ENCODE data around the gene PRKCG. TPM values are rescaled to one million over a fixed set of nuclear protein-coding genes. Genes with fewer than 3 reads are reported as not detected.

The PRKCG gene
- total RNA-seq, 1 donor from 2014 or later: 19.1 TPM

DNA sequence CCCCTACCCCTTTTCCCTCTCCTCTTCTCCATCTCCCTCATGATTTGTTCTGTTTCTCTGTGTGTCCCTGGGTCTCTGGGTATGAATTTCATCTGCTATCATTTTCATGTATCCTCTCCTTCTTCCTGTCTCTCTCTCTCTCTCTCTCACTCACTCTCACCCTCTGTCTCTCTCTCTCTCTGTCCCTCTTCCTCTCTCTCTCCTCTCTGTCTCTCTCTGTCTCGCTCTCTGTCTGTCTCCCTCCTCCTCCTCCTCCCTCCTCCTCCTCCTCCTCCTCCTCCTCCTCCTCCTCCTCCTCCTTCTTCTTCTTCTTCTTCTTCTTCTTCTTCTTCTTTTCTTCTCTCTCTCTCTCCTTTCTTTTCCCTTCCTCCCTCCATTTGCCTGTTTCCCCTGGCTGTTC is 23.8 kb downstream of the PRKCG start:
- H3K27me3 Mint-ChIP-seq (ENCODE audit: low read depth): peaks cover 73% of the 10 kb centered on the region
- no peaks in the 10 kb centered on the region for H3K9me3 Mint-ChIP-seq
- H3K4me1 Mint-ChIP-seq: peaks cover 16% of the 10 kb centered on the region
- no peak for DNase-seq (ENCODE audit: low spot score in 2 of 2, unreplicated experiment in 2 of 2)
- H3K36me3 Mint-ChIP-seq: no peaks in the 10 kb centered on the region
- H3K27ac Mint-ChIP-seq: no peak overlapping the region
- TF ChIP-seq CTCF (IDR thresholded peaks at IDR 0.05; ENCODE audit: unreplicated experiment): no peak
- no peak overlapping the region for H3K4me3 Mint-ChIP-seq

- Mint-ChIP-seq H3K9me3 (no peaks in the 10 kb centered on the region), H3K4me1 (peaks cover 16% of the 10 kb centered on the region), H3K4me3 (no peak overlapping the region), H3K27me3 (ENCODE audit: low read depth) (peaks cover 78% of the 10 kb centered on the region), H3K36me3 (no peaks in the 10 kb centered on the region), H3K27ac (no peak overlapping the region)
- TF ChIP-seq CTCF (IDR thresholded peaks at IDR 0.05; ENCODE audit: unreplicated experiment): peak; percentile 92
- peak in 1 of 2 experiments; percentile 80 for DNase-seq (ENCODE audit: low spot score in 2 of 2, unreplicated experiment in 2 of 2)
These were observed 24.5 kb downstream of the PRKCG start for GRCh38 chr19:53906211-53907192.

- Mint-ChIP-seq H3K27ac (no peak overlapping the region), H3K4me3 (no peak overlapping the region), H3K27me3 (ENCODE audit: low read depth) (peaks cover 85% of the 10 kb centered on the region), H3K9me3 (no peaks in the 10 kb centered on the region), H3K4me1 (peaks cover 16% of the 10 kb centered on the region), H3K36me3 (no peaks in the 10 kb centered on the region)
- no peak for TF ChIP-seq CTCF (IDR thresholded peaks at IDR 0.05; ENCODE audit: unreplicated experiment)
- no peak for DNase-seq (ENCODE audit: low spot score in 2 of 2, unreplicated experiment in 2 of 2)
These were observed 25.2 kb downstream of the PRKCG start for GRCh38 chr19:53907193-53907581.

DNA sequence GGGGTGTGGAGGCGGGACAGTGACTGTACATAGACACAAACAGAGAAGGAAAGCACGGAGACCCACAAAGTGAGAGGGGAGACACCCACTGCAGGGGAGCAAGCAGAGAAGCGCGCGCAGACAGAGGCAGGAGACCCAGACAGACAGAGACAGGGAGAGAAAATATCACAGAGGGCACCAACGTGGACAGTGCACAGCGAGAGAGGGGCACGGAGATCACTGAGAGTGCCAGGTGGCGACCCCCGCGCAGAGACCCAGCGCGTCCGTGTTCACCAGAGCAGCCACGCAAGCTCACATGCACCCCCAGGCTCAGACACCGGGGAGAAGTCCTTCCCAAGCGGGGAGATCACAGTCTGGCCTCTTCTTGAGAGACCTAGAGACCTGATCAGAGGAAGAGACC is 25.7 kb downstream of the PRKCG start:
- peaks cover 16% of the 10 kb centered on the region for H3K4me1 Mint-ChIP-seq
- DNase-seq (ENCODE audit: low spot score in 2 of 2, unreplicated experiment in 2 of 2): no peak
- H3K4me3 Mint-ChIP-seq: peak overlapping the region; percentile 15
- no peak for TF ChIP-seq CTCF (IDR thresholded peaks at IDR 0.05; ENCODE audit: unreplicated experiment)
- H3K27me3 Mint-ChIP-seq (ENCODE audit: low read depth): peaks cover 90% of the 10 kb centered on the region
- H3K36me3 Mint-ChIP-seq: no peaks in the 10 kb centered on the region
- H3K9me3 Mint-ChIP-seq: no peaks in the 10 kb centered on the region
- no peak overlapping the region for H3K27ac Mint-ChIP-seq

DNA sequence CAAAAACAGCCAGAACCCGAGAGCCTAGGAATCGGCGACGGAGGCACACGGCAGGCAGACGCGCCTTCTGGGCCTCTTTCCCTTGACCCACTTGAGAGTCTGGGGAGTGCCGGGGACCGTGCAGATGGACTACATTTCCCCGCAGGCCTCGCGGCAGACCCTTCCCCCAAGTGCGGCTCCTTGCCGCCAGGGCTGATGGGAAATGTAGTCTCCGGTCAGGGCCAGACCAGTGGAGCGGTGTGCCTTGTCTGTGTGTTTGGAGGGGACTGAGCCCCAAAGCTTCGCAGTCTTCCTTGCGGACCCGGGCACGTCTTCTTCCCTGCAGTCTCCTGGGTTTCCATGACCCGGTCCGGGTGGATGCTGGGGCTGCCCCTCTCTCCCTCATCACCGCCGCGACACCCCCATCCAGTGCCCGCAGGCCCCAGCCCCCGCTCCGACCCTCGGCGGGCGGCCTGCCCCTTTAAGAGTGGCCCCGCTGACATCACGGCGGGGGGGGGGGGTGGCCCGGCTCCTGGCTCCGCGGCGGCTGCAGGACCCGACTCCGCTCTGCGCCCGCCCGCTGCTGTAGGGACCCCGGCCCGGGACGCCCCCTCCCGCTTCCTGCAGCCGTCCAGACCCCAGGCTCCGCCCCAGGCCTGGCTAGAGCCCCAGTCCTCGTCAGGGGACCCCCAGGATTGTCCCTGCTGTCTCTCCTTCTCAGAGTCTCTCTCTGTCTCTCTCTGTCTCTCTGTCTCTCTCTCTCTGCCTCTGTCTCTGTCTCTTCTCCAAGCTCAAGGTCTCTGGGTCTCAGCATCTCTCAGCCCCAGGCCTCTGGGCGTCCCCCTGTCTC is 26.3 kb downstream of the PRKCG start:
- peak in 1 of 2 experiments; percentile 51 for DNase-seq (ENCODE audit: low spot score in 2 of 2, unreplicated experiment in 2 of 2)
- no peak for TF ChIP-seq CTCF (IDR thresholded peaks at IDR 0.05; ENCODE audit: unreplicated experiment)
- H3K36me3 Mint-ChIP-seq: no peaks in the 10 kb centered on the region
- H3K9me3 Mint-ChIP-seq: no peaks in the 10 kb centered on the region
- H3K27ac Mint-ChIP-seq: no peak overlapping the region
- H3K4me3 Mint-ChIP-seq: peak overlapping the region; percentile 40
- peaks cover 90% of the 10 kb centered on the region for H3K27me3 Mint-ChIP-seq (ENCODE audit: low read depth)
- peaks cover 16% of the 10 kb centered on the region for H3K4me1 Mint-ChIP-seq

All from mesothelial cell of epicardium (in vitro differentiated cells).